GM20000 (cell line): ENCODE measurements around the gene GALK2.

ENCODE experiments used
- DNase-seq: peaks from one replicate; pipeline ENCODE4 v3.0.0; 2012; ENCODE audit warnings: low spot score
- CTCF ChIP-seq: IDR thresholded peaks from 2 replicates; pipeline ENCODE4 v1.5.1; 2012; ENCODE audit warnings: mild to moderate bottlenecking, control low read depth; ENCODE audit errors: extremely low read depth, missing control alignments

The GALK2 gene

GRCh38 chr15:49169880-49170597 is at the start of gene GALK2:
Gene GALK2 (plus strand): TSS chr15:49170247. CDS start chr15:49170323, 76 bp downstream.
- no peak for TF ChIP-seq CTCF
- peak; percentile 77 for DNase-seq

GRCh38 chr15:49120832-49121231 is 49.2 kb upstream of the GALK2 start:
- DNase-seq = no peak
- TF ChIP-seq CTCF = no peak

GRCh38 chr15:49121901-49122300 is 48.1 kb upstream of the GALK2 start:
- TF ChIP-seq CTCF = no peak
- DNase-seq = no peak

- TF ChIP-seq CTCF = no peak
- no peak for DNase-seq
Measured at GRCh38 chr15:49122541-49123062, 47.4 kb upstream of the GALK2 start.

- TF ChIP-seq CTCF = no peak
- no peak for DNase-seq
Measured at GRCh38 chr15:49124371-49124770, 45.7 kb upstream of the GALK2 start.

- DNase-seq = no peak
- no peak for TF ChIP-seq CTCF
Measured at GRCh38 chr15:49131403-49131802, 38.6 kb upstream of the GALK2 start.

- no peak for TF ChIP-seq CTCF
- no peak for DNase-seq
Measured at GRCh38 chr15:49134683-49135341, 35.2 kb upstream of the GALK2 start.
